A549 (cell line): ENCODE results near the gene BCAS1. TPM values are rescaled to one million over a fixed set of nuclear protein-coding genes. Genes with fewer than 3 reads are reported as not detected.

Experiments
- ATAC-seq, 2 experiments: fragments of 200-7000 bp in 1 of 2; fragments of >200 bp in 1 of 2; cut with Nextera tagmentation in 1 of 2; cut with Tn5 transposase in 1 of 2; 3 replicates each; pipeline versions ENCODE4 v1.8.0 to v1.9.1; 2018 to 2020; ENCODE audit warnings: mild to moderate bottlenecking in 1 of 2, moderate library complexity in 1 of 2
- CTCF ChIA-PET: fragments of 300-600 bp; sonication (Branson Sonifier 250); formaldehyde crosslinking; extraction: SDS; loops from one replicate; lab custom pipeline; 2021; ENCODE audit warnings: antibody characterized with exemption, inconsistent platforms; lab: Yijun Ruan, JAX
- POLR2A ChIA-PET: fragments of 350-600 bp; formaldehyde crosslinking; extraction: SDS; loops from one replicate; lab custom pipeline; 2021; ENCODE audit warnings: antibody characterized with exemption, inconsistent platforms; lab: Yijun Ruan, JAX
- DNase-seq, 2 experiments: peaks; one replicate each; pipeline versions ENCODE4 v3.0.0 to v3.0.0-alpha.2; 2011 to 2016; ENCODE audit warnings: low read depth in 1 of 2, low spot score in 1 of 2
- FAIRE-seq: peaks from 2 replicates; lab custom pipeline; 2011; peaks lifted over from hg19 to GRCh38; lab: Jason Lieb, UNC
- H3K27ac ChIP-seq, 2 experiments: fragments of >200 bp; sonication (Bioruptor Twin); formaldehyde crosslinking; 3 replicates each; pipeline ENCODE4 v1.5.1; 2016 to 2017
- H3K4me1 ChIP-seq: fragments of >200 bp; sonication (Bioruptor Twin); formaldehyde crosslinking; 3 replicates; pipeline ENCODE4 v1.6.1; 2016
- H3K4me2 ChIP-seq: fragments of >200 bp; sonication (Bioruptor Twin); formaldehyde crosslinking; 3 replicates; pipeline ENCODE4 v1.6.1; 2016
- H3K4me3 ChIP-seq: fragments of >200 bp; sonication (Bioruptor Twin); formaldehyde crosslinking; 3 replicates; pipeline ENCODE4 v1.5.1; 2016
- H3K9me3 ChIP-seq: fragments of >200 bp; sonication (Bioruptor Twin); formaldehyde crosslinking; 3 replicates; pipeline ENCODE4 v1.6.1; 2016
- ATOH8 ChIP-seq: fragments of 250-450 bp; sonication (Bioruptor Pico); IDR thresholded peaks from 2 replicates; pipeline ENCODE4 v1.5.0; 2020; ENCODE audit warnings: low read depth, mild to moderate bottlenecking, moderate library complexity
- BHLHE40 ChIP-seq: IDR thresholded peaks from 2 replicates; pipeline ENCODE4 v1.6.1; 2012; ENCODE audit warnings: low read depth, low read length, inconsistent platforms
- CBX2 ChIP-seq: fragments of 200-600 bp; sonication (generic); IDR thresholded peaks from 2 replicates; pipeline ENCODE4 v1.6.1; 2016; ENCODE audit warnings: low read depth, mild to moderate bottlenecking, borderline replicate concordance
- EHF ChIP-seq: fragments of 250-450 bp; sonication (Bioruptor Pico); IDR thresholded peaks from 2 replicates; pipeline ENCODE4 v1.5.0; 2020; ENCODE audit warnings: mild to moderate bottlenecking
- EHMT2 ChIP-seq: fragments of 200-600 bp; sonication (generic); IDR thresholded peaks from 2 replicates; pipeline ENCODE4 v1.6.1; 2016; ENCODE audit warnings: antibody characterized with exemption, low read depth, mild to moderate bottlenecking, moderate library complexity
- EP300 ChIP-seq, 2 experiments: fragments of >200 bp; sonication (Bioruptor Twin); formaldehyde crosslinking; IDR thresholded peaks; 2 replicates in 1 of 2; 3 replicates in 1 of 2; pipeline ENCODE4 v1.6.1; 2016 to 2017
- ESRRA ChIP-seq: fragments of 150-350 bp; IDR thresholded peaks from 2 replicates; pipeline ENCODE4 v1.6.1; 2014; ENCODE audit warnings: mild to moderate bottlenecking, low read length, borderline replicate concordance
- FOSB ChIP-seq: fragments of 250-450 bp; sonication (Bioruptor Pico); IDR thresholded peaks from 2 replicates; pipeline ENCODE4 v1.5.0; 2020; ENCODE audit warnings: mild to moderate bottlenecking, moderate library complexity
- FOSL2 ChIP-seq, 2 experiments: fragments of 450-650 bp in 1 of 2; fragments of >200 bp in 1 of 2; sonication (Bioruptor Twin) in 1 of 2; formaldehyde crosslinking; IDR thresholded peaks; 2 replicates each; pipeline versions ENCODE4 v1.5.0 to v1.6.1; 2016 to 2020; ENCODE audit warnings: mild to moderate bottlenecking in 1 of 2, moderate library complexity in 1 of 2
- FOXS1 ChIP-seq: fragments of 250-450 bp; sonication (Bioruptor Pico); IDR thresholded peaks from 2 replicates; pipeline ENCODE4 v1.5.0; 2020; ENCODE audit warnings: mild to moderate bottlenecking, moderate library complexity
- GATA3 ChIP-seq: IDR thresholded peaks from 2 replicates; pipeline ENCODE4 v1.6.1; 2012; ENCODE audit warnings: borderline replicate concordance
- HOXB13 ChIP-seq: fragments of 250-450 bp; sonication (Bioruptor Pico); IDR thresholded peaks from 2 replicates; pipeline ENCODE4 v1.5.0; 2020; ENCODE audit warnings: low read depth, mild to moderate bottlenecking, moderate library complexity
- JUN ChIP-seq, 2 experiments: fragments of >200 bp; sonication (Bioruptor Twin); formaldehyde crosslinking; IDR thresholded peaks; 2 replicates in 1 of 2; 3 replicates in 1 of 2; pipeline ENCODE4 v1.6.1; 2016 to 2017
- KDM1A ChIP-seq: fragments of 200-600 bp; sonication (generic); IDR thresholded peaks from 2 replicates; pipeline ENCODE4 v1.6.1; 2016; ENCODE audit warnings: low read depth, mild to moderate bottlenecking
- NFE2L2 ChIP-seq: fragments of 150-350 bp; conservative IDR thresholded peaks from 2 replicates; pipeline ENCODE4 v1.6.1; 2014; ENCODE audit warnings: low read length
- NPAS2 ChIP-seq: fragments of 250-450 bp; sonication (Bioruptor Pico); IDR thresholded peaks from 2 replicates; pipeline ENCODE4 v1.8.0; 2022; ENCODE audit warnings: mild to moderate bottlenecking, moderate library complexity, borderline replicate concordance
- POLR2A ChIP-seq: IDR thresholded peaks from 2 replicates; pipeline ENCODE4 v1.6.1; 2012; ENCODE audit warnings: mild to moderate bottlenecking, low read length
- RAD21 ChIP-seq, 2 experiments: fragments of >200 bp in 1 of 2; sonication (Bioruptor Twin) in 1 of 2; formaldehyde crosslinking in 1 of 2; IDR thresholded peaks in 1 of 2; conservative IDR thresholded peaks in 1 of 2; 2 replicates in 1 of 2; 3 replicates in 1 of 2; pipeline ENCODE4 v1.6.1; 2012 to 2018; ENCODE audit warnings: inconsistent platforms in 1 of 2
- SMC3 ChIP-seq: fragments of >200 bp; sonication (Bioruptor Twin); formaldehyde crosslinking; IDR thresholded peaks from 3 replicates; pipeline ENCODE4 v1.6.1; 2018; ENCODE audit warnings: inconsistent platforms
- ZC3H11A ChIP-seq: fragments of 450-650 bp; IDR thresholded peaks from 2 replicates; pipeline ENCODE4 v1.6.1; 2014; ENCODE audit warnings: antibody characterized with exemption, mild to moderate bottlenecking
- WGBS: methylation state at CpG from one replicate; pipeline ENCODE4 v1.1.6; 2017; ENCODE audit errors: missing lambda C conversion rate; 5-methylcytosine and 5-hydroxymethylcytosine counted together
- polyA plus RNA-seq, 4 experiments: library from polyadenylated mRNA; depleted of rRNA in 3 of 4; stranded (reverse); fragments of >200 nt; fragmentation: RNase III in 1 of 4; extraction: RNeasy Plus Mini Kit Qiagen cat#74134 plus additional on column Dnase treatment in 1 of 4; gene quantifications; 2 replicates in 3 of 4; 3 replicates in 1 of 4; pipeline ENCODE4 v1.2.3, GENCODE V29; 2011 to 2017
- TF ChIP-seq, protein P1 (sequence below): fragments of 450-650 bp; IDR thresholded peaks from 2 replicates; pipeline ENCODE4 v1.6.1; 2014; ENCODE audit warnings: antibody characterized with exemption
- TF ChIP-seq, protein P2 (sequence below): fragments of >200 bp; sonication (Bioruptor Twin); formaldehyde crosslinking; IDR thresholded peaks from 3 replicates; pipeline ENCODE4 v1.5.1; 2016
- TF ChIP-seq, protein P3 (sequence below): fragments of 200-600 bp; sonication (generic); IDR thresholded peaks from 2 replicates; pipeline ENCODE4 v1.6.1; 2016; ENCODE audit warnings: antibody characterized with exemption, mild to moderate bottlenecking, moderate library complexity
- TF ChIP-seq, protein P4 (sequence below): IDR thresholded peaks from 2 replicates; pipeline ENCODE4 v1.6.1; 2012

The BCAS1 gene
- polyA plus RNA-seq, 2 of the 4 experiments (the other 2 are of a cell fraction): 1.4 to 3.9 TPM

GRCh38 chr20:54105653-54106052 lies 35.3 kb upstream of the BCAS1 start:
- DNase-seq (no peak), FAIRE-seq (peak; percentile 7), ATAC-seq (no peak)
- H3K27ac ChIP-seq: peak overlapping the region; percentile 92 to 98
- POLR2A ChIA-PET: interaction anchor here (0.7 to 1.5 kb wide), 3 partner anchors 43 to 62 kb away, joined by 3 to 8 read pairs (median 3); no protein-coding TSS in a partner anchor
- H3K9me3 ChIP-seq: peaks cover 1% of the 10 kb centered on the region; the same call in 1 of the 3 replicates
- no peak overlapping the region for H3K4me3 ChIP-seq
- peak; percentile 60; the same call in 1 of the 2 replicates for TF ChIP-seq EHF
- no peak for TF ChIP-seq NPAS2 (CRISPR knock-in tag)
- TF ChIP-seq CBX2: no peak
- TF ChIP-seq KDM1A: no peak
- TF ChIP-seq, protein P1, sequence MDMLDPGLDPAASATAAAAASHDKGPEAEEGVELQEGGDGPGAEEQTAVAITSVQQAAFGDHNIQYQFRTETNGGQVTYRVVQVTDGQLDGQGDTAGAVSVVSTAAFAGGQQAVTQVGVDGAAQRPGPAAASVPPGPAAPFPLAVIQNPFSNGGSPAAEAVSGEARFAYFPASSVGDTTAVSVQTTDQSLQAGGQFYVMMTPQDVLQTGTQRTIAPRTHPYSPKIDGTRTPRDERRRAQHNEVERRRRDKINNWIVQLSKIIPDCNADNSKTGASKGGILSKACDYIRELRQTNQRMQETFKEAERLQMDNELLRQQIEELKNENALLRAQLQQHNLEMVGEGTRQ: no peak
- TF ChIP-seq EHMT2: no peak
- no peak for TF ChIP-seq NFE2L2
- no peak for TF ChIP-seq ATOH8 (CRISPR knock-in tag)
- no peak for TF ChIP-seq HOXB13 (CRISPR knock-in tag)
- no peak for TF ChIP-seq ZC3H11A
- no peak for TF ChIP-seq EP300 (IDR thresholded peaks at IDR 0.05)
- TF ChIP-seq RAD21 (conservative IDR thresholded peaks at IDR 0.05 in 1 of 2, IDR thresholded peaks at IDR 0.05 in 1 of 2): no peak
- no peak for TF ChIP-seq FOSL2 (IDR thresholded peaks at IDR 0.05)
- no peak for TF ChIP-seq FOSL2 (CRISPR knock-in tag; IDR thresholded peaks at IDR 0.05)
- TF ChIP-seq FOSB (CRISPR knock-in tag): peak; percentile 63; the same call in 1 of the 2 replicates
- no peak for TF ChIP-seq FOXS1 (CRISPR knock-in tag)
- TF ChIP-seq GATA3: no peak
- TF ChIP-seq SMC3: no peak
- peaks cover 71% of the 10 kb centered on the region for H3K4me1 ChIP-seq
- peak overlapping the region; percentile 4; the same call in 1 of the 3 replicates for H3K4me2 ChIP-seq
- CTCF ChIA-PET: interaction anchor here (0.9 to 19.2 kb wide), 10 partner anchors 9 to 99 kb away, joined by 3 to 655 read pairs (median 6); partner anchors contain the start of gene PFDN4
- 48% methylated on average over 4 of the region's 4 CpGs for WGBS

DNA sequence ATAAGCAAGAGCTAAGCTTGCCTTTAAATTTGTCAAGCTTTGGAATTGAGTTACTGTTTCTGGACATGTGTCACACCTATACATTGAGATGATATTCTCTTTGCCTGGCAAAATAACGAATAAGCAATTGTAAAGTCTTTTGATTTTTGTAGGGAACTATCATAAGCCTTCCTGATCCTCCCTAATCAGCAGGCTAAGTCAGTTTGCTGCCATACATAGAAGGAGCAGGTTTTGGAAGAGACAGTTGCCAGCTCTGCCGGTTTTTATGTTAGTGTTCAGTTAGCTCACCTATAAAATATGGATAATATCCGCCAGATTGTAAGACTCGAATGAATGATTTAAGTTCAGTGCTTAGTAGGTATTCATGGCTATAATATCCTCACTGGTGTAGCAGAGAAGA lies 34.4 kb upstream of the BCAS1 start:
- ATAC-seq: no peak
- ChIA-PET POLR2A (interaction anchor here (1.1 to 3.0 kb wide), 3 partner anchors 18 to 63 kb away, joined by 3 to 15 read pairs (median 3); no protein-coding TSS in a partner anchor), CTCF (interaction anchor here (0.7 to 19.2 kb wide), 14 partner anchors 8 to 100 kb away, joined by 3 to 655 read pairs (median 11); partner anchors contain the start of genes CYP24A1 and PFDN4)
- Histone ChIP-seq H3K4me1 (peaks cover 64% of the 10 kb centered on the region), H3K9me3 (no peaks in the 10 kb centered on the region), H3K4me2 (no peak overlapping the region; the same call in 2 of the 3 replicates), H3K27ac (peak overlapping the region; percentile 92 to 98), H3K4me3 (no peak overlapping the region)
- peak; percentile 65 for FAIRE-seq
- WGBS: 89% methylated on average over 4 of the region's 4 CpGs
- TF ChIP-seq, protein P2, sequence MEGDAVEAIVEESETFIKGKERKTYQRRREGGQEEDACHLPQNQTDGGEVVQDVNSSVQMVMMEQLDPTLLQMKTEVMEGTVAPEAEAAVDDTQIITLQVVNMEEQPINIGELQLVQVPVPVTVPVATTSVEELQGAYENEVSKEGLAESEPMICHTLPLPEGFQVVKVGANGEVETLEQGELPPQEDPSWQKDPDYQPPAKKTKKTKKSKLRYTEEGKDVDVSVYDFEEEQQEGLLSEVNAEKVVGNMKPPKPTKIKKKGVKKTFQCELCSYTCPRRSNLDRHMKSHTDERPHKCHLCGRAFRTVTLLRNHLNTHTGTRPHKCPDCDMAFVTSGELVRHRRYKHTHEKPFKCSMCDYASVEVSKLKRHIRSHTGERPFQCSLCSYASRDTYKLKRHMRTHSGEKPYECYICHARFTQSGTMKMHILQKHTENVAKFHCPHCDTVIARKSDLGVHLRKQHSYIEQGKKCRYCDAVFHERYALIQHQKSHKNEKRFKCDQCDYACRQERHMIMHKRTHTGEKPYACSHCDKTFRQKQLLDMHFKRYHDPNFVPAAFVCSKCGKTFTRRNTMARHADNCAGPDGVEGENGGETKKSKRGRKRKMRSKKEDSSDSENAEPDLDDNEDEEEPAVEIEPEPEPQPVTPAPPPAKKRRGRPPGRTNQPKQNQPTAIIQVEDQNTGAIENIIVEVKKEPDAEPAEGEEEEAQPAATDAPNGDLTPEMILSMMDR: no peak
- no peak for TF ChIP-seq EP300 (IDR thresholded peaks at IDR 0.05)
- no peak for TF ChIP-seq ESRRA
- no peak for TF ChIP-seq BHLHE40
- TF ChIP-seq, protein P3, sequence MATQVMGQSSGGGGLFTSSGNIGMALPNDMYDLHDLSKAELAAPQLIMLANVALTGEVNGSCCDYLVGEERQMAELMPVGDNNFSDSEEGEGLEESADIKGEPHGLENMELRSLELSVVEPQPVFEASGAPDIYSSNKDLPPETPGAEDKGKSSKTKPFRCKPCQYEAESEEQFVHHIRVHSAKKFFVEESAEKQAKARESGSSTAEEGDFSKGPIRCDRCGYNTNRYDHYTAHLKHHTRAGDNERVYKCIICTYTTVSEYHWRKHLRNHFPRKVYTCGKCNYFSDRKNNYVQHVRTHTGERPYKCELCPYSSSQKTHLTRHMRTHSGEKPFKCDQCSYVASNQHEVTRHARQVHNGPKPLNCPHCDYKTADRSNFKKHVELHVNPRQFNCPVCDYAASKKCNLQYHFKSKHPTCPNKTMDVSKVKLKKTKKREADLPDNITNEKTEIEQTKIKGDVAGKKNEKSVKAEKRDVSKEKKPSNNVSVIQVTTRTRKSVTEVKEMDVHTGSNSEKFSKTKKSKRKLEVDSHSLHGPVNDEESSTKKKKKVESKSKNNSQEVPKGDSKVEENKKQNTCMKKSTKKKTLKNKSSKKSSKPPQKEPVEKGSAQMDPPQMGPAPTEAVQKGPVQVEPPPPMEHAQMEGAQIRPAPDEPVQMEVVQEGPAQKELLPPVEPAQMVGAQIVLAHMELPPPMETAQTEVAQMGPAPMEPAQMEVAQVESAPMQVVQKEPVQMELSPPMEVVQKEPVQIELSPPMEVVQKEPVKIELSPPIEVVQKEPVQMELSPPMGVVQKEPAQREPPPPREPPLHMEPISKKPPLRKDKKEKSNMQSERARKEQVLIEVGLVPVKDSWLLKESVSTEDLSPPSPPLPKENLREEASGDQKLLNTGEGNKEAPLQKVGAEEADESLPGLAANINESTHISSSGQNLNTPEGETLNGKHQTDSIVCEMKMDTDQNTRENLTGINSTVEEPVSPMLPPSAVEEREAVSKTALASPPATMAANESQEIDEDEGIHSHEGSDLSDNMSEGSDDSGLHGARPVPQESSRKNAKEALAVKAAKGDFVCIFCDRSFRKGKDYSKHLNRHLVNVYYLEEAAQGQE: no peak
- TF ChIP-seq JUN (IDR thresholded peaks at IDR 0.05): no peak
- no peak for TF ChIP-seq FOSL2 (IDR thresholded peaks at IDR 0.05)
- TF ChIP-seq FOSL2 (CRISPR knock-in tag; IDR thresholded peaks at IDR 0.05): no peak
- TF ChIP-seq, protein P4, sequence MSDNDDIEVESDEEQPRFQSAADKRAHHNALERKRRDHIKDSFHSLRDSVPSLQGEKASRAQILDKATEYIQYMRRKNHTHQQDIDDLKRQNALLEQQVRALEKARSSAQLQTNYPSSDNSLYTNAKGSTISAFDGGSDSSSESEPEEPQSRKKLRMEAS: no peak
- no peak for TF ChIP-seq HOXB13 (CRISPR knock-in tag)
- TF ChIP-seq POLR2A: no peak
- TF ChIP-seq ATOH8 (CRISPR knock-in tag): no peak
- DNase-seq: no peak
